ENCODE data around the gene CCM2L.

CCM2L gene

DNA sequence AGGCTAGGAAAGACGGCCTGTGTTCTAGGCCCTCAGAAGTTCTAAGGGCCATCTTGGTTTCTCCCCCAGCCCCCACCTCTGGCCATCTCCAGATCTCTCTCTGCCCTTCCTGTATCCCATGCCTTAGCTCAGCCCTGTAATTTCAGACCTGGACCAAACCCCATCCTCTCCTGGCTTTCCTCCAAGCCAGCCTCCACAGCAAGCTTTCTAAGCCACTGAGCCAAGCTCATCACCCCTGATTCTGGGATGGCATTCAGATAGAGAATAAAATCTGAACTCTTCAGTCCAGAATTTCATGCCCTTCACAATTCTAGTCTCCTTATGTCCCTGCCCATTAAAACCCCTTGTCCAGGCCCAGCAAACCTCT, 18.9 kb upstream of the CCM2L start:
- H3K9me3 ChIP-seq (ENCODE audit: low read length): no peaks in the 10 kb centered on the region
- no peak overlapping the region for H3K27ac ChIP-seq (ENCODE audit: low read depth, low read length, poor library complexity, severe bottlenecking)
- H3K9me2 ChIP-seq (ENCODE audit: low read depth, low read length): no peaks in the 10 kb centered on the region
- H3K4me3 ChIP-seq (ENCODE audit: low read depth, low read length, poor library complexity, severe bottlenecking): no peak overlapping the region
- TF ChIP-seq EZH2 (IDR thresholded peaks at IDR 0.05; ENCODE audit: borderline replicate concordance, low read length): no peak
- TF ChIP-seq, protein P1, sequence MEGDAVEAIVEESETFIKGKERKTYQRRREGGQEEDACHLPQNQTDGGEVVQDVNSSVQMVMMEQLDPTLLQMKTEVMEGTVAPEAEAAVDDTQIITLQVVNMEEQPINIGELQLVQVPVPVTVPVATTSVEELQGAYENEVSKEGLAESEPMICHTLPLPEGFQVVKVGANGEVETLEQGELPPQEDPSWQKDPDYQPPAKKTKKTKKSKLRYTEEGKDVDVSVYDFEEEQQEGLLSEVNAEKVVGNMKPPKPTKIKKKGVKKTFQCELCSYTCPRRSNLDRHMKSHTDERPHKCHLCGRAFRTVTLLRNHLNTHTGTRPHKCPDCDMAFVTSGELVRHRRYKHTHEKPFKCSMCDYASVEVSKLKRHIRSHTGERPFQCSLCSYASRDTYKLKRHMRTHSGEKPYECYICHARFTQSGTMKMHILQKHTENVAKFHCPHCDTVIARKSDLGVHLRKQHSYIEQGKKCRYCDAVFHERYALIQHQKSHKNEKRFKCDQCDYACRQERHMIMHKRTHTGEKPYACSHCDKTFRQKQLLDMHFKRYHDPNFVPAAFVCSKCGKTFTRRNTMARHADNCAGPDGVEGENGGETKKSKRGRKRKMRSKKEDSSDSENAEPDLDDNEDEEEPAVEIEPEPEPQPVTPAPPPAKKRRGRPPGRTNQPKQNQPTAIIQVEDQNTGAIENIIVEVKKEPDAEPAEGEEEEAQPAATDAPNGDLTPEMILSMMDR (IDR thresholded peaks at IDR 0.05; ENCODE audit: low read length): no peak
- no peak overlapping the region for H3K4me2 ChIP-seq (ENCODE audit: low read length)
- H4K20me1 ChIP-seq (ENCODE audit: insufficient read depth, low read length): no peaks in the 10 kb centered on the region
- no peak overlapping the region for H3K9ac ChIP-seq (ENCODE audit: low read length)
- no peaks in the 10 kb centered on the region for H3K79me2 ChIP-seq (ENCODE audit: insufficient read depth, low read length)
- no peak overlapping the region for H2AFZ ChIP-seq (ENCODE audit: low read length)
- H3K4me1 ChIP-seq (ENCODE audit: insufficient read depth, low read length, severe bottlenecking): no peaks in the 10 kb centered on the region
- no peaks in the 10 kb centered on the region for H3F3A ChIP-seq (ENCODE audit: insufficient read depth, low read length)
- no peaks in the 10 kb centered on the region for H3K36me3 ChIP-seq (ENCODE audit: insufficient read depth, low read length)
- no peaks in the 10 kb centered on the region; the same call in 1 of the 2 replicates for H3K27me3 ChIP-seq (ENCODE audit: insufficient read depth, low read length)

DNA sequence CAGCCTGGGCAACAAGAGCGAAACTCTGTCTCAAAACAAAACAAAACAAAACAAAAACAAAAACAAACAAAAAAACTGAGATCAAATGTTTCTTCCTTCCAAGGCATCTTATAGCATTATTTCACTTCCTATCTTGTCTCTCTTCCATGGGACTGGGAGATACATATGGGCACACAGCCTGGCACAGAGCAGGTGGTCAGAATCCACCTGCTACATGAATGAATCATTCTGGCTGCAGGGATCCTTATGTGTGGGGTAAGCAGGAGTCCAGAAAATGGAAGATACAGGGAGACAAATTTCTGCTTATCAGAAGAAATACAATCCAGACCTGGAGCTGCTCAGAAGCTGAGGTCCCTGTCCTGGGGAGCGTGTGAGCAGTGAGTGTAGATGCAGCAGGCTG, 18.2 kb upstream of the CCM2L start:
- no peaks in the 10 kb centered on the region for H3K9me3 ChIP-seq (ENCODE audit: low read length)
- no peak overlapping the region for H2AFZ ChIP-seq (ENCODE audit: low read length)
- no peak overlapping the region for H3K4me3 ChIP-seq (ENCODE audit: low read depth, low read length, poor library complexity, severe bottlenecking)
- H4K20me1 ChIP-seq (ENCODE audit: insufficient read depth, low read length): no peaks in the 10 kb centered on the region
- H3K36me3 ChIP-seq (ENCODE audit: insufficient read depth, low read length): no peaks in the 10 kb centered on the region
- H3K4me1 ChIP-seq (ENCODE audit: insufficient read depth, low read length, severe bottlenecking): no peaks in the 10 kb centered on the region
- no peaks in the 10 kb centered on the region for H3F3A ChIP-seq (ENCODE audit: insufficient read depth, low read length)
- H3K4me2 ChIP-seq (ENCODE audit: low read length): no peak overlapping the region
- no peaks in the 10 kb centered on the region for H3K9me2 ChIP-seq (ENCODE audit: low read depth, low read length)
- H3K27ac ChIP-seq (ENCODE audit: low read depth, low read length, poor library complexity, severe bottlenecking): no peak overlapping the region
- H3K79me2 ChIP-seq (ENCODE audit: insufficient read depth, low read length): no peaks in the 10 kb centered on the region
- no peak overlapping the region for H3K9ac ChIP-seq (ENCODE audit: low read length)
- no peak for TF ChIP-seq EZH2 (IDR thresholded peaks at IDR 0.05; ENCODE audit: borderline replicate concordance, low read length)
- TF ChIP-seq, protein P1 (IDR thresholded peaks at IDR 0.05; ENCODE audit: low read length): no peak
- H3K27me3 ChIP-seq (ENCODE audit: insufficient read depth, low read length): no peaks in the 10 kb centered on the region; the same call in 1 of the 2 replicates

DNA sequence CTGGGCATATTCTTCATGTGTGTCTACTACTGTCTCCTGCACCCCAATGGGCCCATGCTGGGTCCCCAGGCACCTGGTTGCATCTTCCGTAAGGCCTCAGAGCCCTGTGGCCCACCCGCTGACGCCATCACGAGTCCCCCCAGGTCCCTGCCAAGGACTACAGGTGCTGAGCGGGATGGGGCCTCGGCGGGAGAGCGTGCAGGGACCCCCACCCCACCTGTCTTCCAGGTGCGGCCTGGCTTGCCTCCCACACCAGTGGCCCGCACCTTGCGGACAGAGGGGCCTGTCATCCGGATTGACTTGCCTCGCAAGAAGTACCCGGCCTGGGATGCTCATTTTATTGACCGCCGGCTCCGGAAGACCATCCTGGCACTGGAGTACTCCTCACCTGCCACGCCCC, 13.2 kb upstream of the CCM2L start:
- Histone ChIP-seq H3K9me3 (ENCODE audit: low read length) (no peaks in the 10 kb centered on the region), H2AFZ (ENCODE audit: low read length) (no peak overlapping the region), H3K4me1 (ENCODE audit: insufficient read depth, low read length, severe bottlenecking) (no peaks in the 10 kb centered on the region), H3K9ac (ENCODE audit: low read length) (no peak overlapping the region), H4K20me1 (ENCODE audit: insufficient read depth, low read length) (no peaks in the 10 kb centered on the region), H3K79me2 (ENCODE audit: insufficient read depth, low read length) (no peaks in the 10 kb centered on the region), H3K27ac (ENCODE audit: low read depth, low read length, poor library complexity, severe bottlenecking) (no peak overlapping the region), H3K27me3 (ENCODE audit: insufficient read depth, low read length) (no peaks in the 10 kb centered on the region; the same call in 1 of the 2 replicates), H3K36me3 (ENCODE audit: insufficient read depth, low read length) (no peaks in the 10 kb centered on the region), H3K9me2 (ENCODE audit: low read depth, low read length) (no peaks in the 10 kb centered on the region), H3K4me2 (ENCODE audit: low read length) (no peak overlapping the region), H3K4me3 (ENCODE audit: low read depth, low read length, poor library complexity, severe bottlenecking) (no peak overlapping the region), H3F3A (ENCODE audit: insufficient read depth, low read length) (no peaks in the 10 kb centered on the region)
- TF ChIP-seq EZH2 (IDR thresholded peaks at IDR 0.05; ENCODE audit: borderline replicate concordance, low read length): no peak
- TF ChIP-seq, protein P1 (IDR thresholded peaks at IDR 0.05; ENCODE audit: low read length): no peak

Measured in OCI-LY1 (cell line).